Stimulated activated CD8-positive, alpha-beta memory T cell treated with anti-CD3 and anti-CD28 coated beads, Interleukin-4, amount 100 ng/mL, for 48 hours (primary cell): ENCODE measurements around the gene SAV1.
"Not testable (repeated sequence)": the region's sequence is repeated elsewhere in the genome, so short reads cannot be mapped to it uniquely, and the experiment has no call there.

Experiments used
- DNase-seq: peaks from one replicate; pipeline ENCODE4 v3.0.0-alpha.2; 2020

The SAV1 gene

GRCh38 chr14:50667996-50668825 is at the start of gene SAV1:
TSS of gene SAV1 (minus strand) at chr14:50668306. CDS start at chr14:50667967, 339 bp downstream.
- peak; percentile 67 for DNase-seq

DNA sequence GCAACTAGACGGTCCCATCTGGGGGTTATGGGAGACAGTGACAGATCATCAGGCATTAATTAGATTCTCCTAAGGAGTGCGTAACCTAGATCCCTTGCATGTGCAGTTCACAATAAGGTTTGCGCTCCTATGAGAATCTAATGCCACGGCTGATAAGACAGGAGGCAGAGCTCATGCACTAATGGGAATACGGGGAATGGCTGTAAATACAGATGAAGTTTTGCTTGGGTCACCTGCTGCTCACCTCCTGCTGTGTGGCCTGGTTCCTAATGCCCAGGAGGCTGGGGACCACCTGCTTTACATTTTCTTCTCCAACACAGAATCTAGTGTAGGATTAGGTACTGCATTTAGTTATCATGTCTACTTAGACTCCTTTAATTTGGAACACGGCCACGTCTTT is 49.7 kb upstream of the SAV1 start:
- DNase-seq, result no peak

DNA sequence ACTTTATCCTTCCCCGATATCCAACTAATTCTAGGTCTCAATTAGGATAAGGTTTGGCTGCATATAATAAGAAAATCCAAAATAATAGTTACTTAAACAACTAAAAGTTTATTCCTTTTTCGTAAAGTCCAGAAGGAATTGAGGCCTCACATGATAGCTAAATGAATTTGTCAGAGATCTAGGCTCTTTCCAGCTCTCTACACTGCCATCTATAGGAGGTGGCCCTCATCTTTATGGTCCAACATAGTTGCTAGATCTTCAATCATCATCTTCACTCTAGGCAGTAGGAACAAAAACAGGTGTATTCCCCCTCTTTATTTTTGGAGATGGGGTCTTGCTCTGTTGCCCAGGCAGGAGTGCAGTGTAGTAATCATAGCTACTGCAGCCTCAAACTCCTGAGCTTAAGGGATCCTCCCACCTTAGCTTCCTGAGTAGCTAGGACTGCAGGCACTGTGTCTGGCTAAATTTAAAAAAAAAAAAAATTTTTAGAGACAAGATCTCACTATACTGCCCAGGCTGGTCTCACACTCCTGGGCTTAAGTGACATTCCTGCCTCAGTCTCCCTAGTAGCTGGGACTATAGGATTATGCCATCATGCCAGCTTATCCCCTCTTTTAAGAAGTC is 46.5 kb upstream of the SAV1 start:
- DNase-seq, result no peak

DNA sequence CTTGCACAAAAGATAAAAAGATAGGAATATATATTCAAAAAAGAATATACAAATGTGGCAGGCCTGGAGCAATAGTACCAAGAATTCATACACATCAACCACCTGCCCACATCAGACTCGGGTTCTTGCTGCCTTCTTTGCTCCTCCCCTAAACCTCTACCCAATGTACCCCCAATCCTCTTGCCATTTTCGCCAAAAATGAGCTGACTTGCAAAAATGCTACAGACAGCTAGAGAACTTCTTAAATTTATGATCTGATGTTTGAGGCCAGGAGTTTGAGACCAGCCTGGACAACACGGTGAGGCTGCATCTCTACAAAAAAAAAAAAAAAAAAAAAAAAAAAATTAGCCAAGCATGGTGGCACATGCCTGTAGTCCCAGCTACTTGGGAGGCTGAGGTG is 42.9 kb upstream of the SAV1 start:
- DNase-seq, result no peak

GRCh38 chr14:50705026-50705593 is 37.0 kb upstream of the SAV1 start:
- DNase-seq, result no peak

- no peak for DNase-seq
Observed at GRCh38 chr14:50704454-50705010, 36.4 kb upstream of the SAV1 start.

DNA sequence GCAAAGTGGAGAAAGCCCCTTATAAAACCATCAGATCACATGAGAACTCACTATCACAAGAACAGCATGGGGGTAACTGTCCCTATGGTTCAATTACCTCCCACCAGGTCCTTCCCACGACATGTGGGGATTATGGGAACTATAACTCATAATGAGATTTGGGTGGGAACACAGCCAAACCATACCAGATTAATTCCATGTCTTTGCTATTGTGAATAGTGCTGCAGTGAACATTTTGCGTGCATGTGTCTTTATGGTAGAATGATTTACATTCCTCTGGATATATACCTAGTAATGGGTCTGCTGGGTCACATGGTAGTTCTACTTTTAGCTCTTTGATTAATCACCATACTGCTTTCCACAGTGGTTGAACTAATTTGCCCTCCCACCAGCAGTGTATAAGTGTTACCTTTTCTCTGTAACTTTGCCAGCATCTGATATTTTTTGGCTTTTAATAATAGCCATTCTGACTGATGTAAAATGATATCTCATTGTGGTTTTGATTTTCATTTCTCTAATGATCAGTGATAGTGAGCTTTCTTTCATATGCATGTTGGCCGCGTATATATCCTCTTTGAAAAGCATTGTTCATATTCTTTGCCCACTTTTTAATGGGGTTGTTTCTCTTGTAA is 29.7 kb upstream of the SAV1 start:
- no peak for DNase-seq

GRCh38 chr14:50694260-50694659 is 26.2 kb upstream of the SAV1 start:
- DNase-seq, result not testable (repeated sequence)

- no peak for DNase-seq
Observed at GRCh38 chr14:50688875-50689274, 20.8 kb upstream of the SAV1 start.

GRCh38 chr14:50679674-50680073 is 11.6 kb upstream of the SAV1 start:
- no peak for DNase-seq

DNA sequence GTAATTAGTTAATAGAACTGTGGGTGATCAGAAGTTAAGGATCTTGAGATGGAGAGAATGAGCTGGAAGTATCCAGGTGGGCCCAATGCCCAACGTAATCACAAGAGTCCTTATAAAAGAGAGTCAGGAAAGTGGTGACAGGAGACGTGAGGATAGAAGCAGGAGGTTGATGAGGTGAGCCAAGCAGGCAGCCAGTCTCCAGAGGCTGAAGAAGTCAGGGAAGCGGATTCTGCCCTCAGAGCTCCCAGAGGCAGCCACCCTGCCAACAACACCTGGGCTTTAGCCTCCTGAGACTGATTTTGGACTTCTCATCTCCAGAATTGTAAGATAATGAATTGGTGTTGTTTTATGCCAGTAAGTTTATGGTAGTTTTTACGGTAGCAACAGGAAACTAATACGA is 10.1 kb upstream of the SAV1 start:
- DNase-seq, result no peak

- no peak for DNase-seq
Observed at GRCh38 chr14:50677527-50678063, 9.5 kb upstream of the SAV1 start.

GRCh38 chr14:50676814-50677516 is 8.9 kb upstream of the SAV1 start:
- DNase-seq, result no peak

- DNase-seq, result no peak
Observed at GRCh38 chr14:50675597-50675996, 7.5 kb upstream of the SAV1 start.

GRCh38 chr14:50670866-50671256 is 2.8 kb upstream of the SAV1 start:
- no peak for DNase-seq

DNA sequence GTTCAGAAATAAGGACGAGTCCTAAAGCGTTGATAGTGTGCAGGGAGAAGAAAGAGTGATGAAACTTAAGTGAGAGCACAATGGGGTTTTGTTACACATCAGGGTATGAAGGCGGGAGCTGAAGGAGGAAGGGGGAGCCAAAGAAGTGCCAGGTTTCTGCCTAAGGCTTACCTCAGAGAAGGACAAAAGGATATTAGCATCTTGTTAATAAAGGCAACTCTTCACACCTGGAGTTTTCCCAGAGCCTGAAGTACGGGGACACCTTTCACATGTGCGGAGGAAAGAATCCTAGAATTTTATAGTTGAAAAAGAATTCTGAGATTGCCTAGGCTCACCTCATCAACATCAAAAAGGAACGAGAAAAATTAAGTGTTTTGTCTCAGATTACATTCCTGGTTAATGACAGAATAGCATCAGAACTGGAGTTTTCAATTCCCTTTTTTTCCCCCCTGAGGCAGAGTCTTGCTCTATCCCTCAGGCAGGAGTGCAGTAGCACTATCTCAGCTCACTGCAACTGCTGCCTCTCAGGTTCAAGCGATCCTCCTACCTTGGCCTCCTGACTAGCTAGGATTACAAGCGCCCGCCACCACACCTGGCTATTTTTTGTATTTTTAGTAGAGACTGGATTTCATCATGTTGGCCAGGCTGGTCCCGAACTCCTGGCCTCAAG is 2.2 kb upstream of the SAV1 start:
- no peak for DNase-seq

DNA sequence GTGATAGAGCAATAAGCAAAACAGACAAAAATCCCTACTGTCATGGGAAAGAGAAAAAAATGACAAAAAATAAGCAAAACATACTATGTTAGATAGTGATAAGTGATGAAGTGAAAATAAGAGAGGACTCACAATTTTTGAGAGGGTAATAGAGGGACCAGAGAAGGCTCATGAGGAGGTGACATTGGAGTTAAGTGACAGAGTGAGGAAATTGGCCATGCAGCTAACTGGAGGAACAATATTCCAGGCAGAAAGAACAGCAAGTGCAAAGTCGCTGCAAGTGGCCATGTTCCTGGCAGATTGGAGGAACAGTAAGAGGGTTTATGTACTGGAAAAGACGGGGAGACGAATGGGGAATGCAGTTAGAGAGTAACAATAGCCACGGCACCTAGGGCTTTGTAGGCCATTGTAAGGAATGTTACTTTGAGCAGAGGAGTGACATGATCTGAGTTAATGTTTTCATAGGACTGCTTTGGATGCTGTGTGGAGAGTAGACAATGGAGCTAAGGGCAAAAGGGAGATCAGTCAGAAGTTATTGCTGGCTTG is 1.4 kb upstream of the SAV1 start:
- no peak for DNase-seq

DNA sequence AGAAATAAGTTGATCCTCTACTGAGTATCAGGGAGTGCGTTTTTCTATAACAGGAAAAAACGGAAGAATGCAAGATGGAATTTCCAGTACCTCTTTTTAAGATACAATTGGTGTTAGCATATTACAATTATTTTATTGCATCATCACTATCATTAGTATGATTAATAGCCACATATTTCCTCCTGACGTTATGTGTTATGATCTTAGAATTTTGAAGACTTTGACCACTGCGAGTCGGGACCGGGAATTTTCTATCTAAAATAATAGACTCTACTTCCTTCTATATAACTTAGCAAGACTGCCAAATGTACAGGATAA is 679 bp upstream of the SAV1 start:
- no peak for DNase-seq

DNA sequence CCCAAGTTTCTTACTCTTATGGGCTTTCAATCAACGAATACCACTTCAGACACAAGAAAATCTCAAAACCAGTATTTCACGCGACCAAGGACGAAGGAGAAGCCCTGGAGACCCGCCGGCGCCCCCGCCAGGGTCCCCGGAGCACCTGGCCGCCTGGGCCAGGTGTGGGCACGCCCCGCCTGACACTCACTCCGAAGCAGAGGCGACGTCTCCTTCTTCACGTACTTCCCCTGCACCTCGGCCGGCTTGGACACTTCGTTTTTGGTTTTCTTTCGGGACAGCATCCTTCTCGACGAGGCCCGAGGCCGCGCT is 466 bp downstream of the SAV1 start:
- DNase-seq, result peak; percentile 54

DNA sequence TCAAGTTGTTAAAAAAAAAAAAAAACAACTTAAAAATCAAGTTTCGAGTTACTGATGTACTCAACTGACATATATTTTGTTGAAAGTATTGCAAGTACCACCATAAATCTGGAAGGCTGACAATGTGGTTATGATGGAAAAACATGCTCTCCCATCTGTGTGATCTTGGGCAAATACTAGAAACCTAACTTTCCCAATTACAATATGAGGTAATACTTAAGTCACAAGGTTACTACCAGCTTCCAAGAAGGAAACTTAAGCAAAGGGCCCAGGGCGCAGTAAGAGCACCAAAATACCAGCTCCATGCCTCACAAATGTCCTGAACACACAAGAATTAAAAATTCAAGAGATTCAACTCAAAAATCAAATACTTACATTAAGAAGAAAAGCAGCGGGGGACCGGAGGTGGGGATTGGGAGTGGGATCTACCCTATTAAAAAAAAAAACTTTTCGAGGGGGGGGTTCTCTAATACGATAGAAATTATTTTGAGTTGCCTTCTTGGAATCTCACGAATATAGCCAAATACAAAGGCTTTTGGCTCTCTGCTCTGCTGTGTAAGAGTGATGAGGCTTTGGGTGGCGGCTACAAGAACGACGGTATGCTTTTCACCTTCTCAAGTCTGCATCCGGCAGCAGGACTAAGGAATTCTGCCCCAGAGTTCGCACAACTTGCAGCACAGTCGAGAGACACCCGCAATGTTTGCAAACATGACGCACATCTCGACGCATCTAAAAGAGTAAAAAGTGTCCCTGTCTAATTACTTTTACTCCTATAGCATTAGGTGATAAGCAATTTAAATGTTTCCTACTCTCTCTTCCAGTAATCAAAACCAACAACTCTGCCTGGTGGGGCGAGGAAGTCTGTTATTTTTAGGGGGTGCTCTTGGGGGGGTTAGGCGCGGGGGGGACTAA is 1.1 kb downstream of the SAV1 start:
- peak; percentile 34 for DNase-seq

- not testable (repeated sequence) for DNase-seq
Observed at GRCh38 chr14:50665300-50665699, 2.8 kb downstream of the SAV1 start.
